ENCODE data around the gene TBC1D10A.

DNA sequence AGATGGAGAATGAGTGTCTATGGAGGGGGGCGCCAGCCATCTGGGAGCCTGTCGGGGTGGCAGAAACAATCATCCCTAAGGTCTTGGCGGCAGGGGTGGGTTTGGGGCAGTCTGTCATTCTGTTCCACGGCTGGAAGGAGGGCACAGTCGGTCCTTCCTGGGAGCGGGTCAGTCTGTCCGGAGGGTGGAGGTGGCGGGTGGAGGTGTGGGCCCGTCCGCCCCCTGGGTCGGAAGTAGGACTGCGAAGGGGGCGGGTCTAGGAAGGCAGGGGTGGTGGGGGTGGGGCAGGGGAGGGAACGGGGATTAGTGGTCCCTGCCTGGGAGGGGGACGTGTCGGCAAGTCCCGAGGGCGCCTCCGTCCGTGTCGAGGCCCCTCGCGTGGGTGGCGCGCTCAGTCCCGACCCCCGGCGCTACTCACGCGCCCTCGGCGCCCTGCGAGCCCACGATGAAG lies 461 bp downstream of the TBC1D10A start:
- TF ChIP-seq EZH2 (IDR thresholded peaks at IDR 0.05) (no peak), POLR2AphosphoS5 (IDR thresholded peaks at IDR 0.05; ENCODE audit: borderline replicate concordance, low read depth, low read length) (no peak)
